NCI-H2171 treated with DMSO at 0.1 percent for 48 hours (cell line): ENCODE results near the gene CGB8.
"Not testable (repeated sequence)": the region's sequence is repeated elsewhere in the genome, so short reads cannot be mapped to it uniquely, and the experiment has no call there.

Source experiments
- DNase-seq: peaks from one replicate; lab custom pipeline; 2025; lab: John Stamatoyannopoulos, UW

Gene CGB8

GRCh38 chr19:49030323-49030722 is 18.6 kb downstream of the CGB8 start:
- not testable (repeated sequence) for DNase-seq

GRCh38 chr19:49029749-49030148 is 19.2 kb downstream of the CGB8 start:
- not testable (repeated sequence) for DNase-seq

- not testable (repeated sequence) for DNase-seq
These were observed 20.2 kb downstream of the CGB8 start for GRCh38 chr19:49028686-49029085.

- DNase-seq: not testable (repeated sequence)
These were observed 23.3 kb downstream of the CGB8 start for GRCh38 chr19:49025599-49025998.

- DNase-seq: not testable (repeated sequence)
These were observed 23.8 kb downstream of the CGB8 start for GRCh38 chr19:49025088-49025487.

- DNase-seq: not testable (repeated sequence)
These were observed 24.7 kb downstream of the CGB8 start, which contains the start of gene CGB3 for GRCh38 chr19:49024233-49024632. CGB3 (minus strand) TSS chr19:49024333; CDS start chr19:49023971, 362 bp downstream.

- DNase-seq: no peak
These were observed 26.8 kb downstream of the CGB8 start for GRCh38 chr19:49022116-49022515.

GRCh38 chr19:49020931-49021895 is 27.7 kb downstream of the CGB8 start:
- DNase-seq: no peak

GRCh38 chr19:49020342-49020741 is 28.6 kb downstream of the CGB8 start:
- DNase-seq: no peak

- DNase-seq: peak; percentile 22
These were observed 29.5 kb downstream of the CGB8 start for GRCh38 chr19:49019242-49019932.

- peak; percentile 28 for DNase-seq
These were observed 30.3 kb downstream of the CGB8 start for GRCh38 chr19:49018388-49019241.

GRCh38 chr19:49017666-49018351 is 31.1 kb downstream of the CGB8 start:
- peak; percentile 73 for DNase-seq

- DNase-seq: no peak
These were observed 31.8 kb downstream of the CGB8 start, which contains the start of gene LHB for GRCh38 chr19:49017041-49017665. LHB (minus strand) TSS chr19:49017091; CDS start chr19:49017081, 10 bp downstream.

- DNase-seq: no peak
These were observed 32.7 kb downstream of the CGB8 start for GRCh38 chr19:49016067-49016839.

- no peak for DNase-seq
These were observed 34.0 kb downstream of the CGB8 start for GRCh38 chr19:49014870-49015255.

- no peak for DNase-seq
These were observed 34.6 kb downstream of the CGB8 start for GRCh38 chr19:49014123-49014869.

- no peak for DNase-seq
These were observed 37.7 kb downstream of the CGB8 start for GRCh38 chr19:49011194-49011593.

- no peak for DNase-seq
These were observed 38.5 kb downstream of the CGB8 start for GRCh38 chr19:49010453-49010852.

- DNase-seq: no peak
These were observed 39.1 kb downstream of the CGB8 start for GRCh38 chr19:49009828-49010227.
